ENCODE measurements around the gene SEMA3C. TPM values are rescaled to one million over a fixed set of nuclear protein-coding genes. Genes with fewer than 3 reads are reported as not detected.

Gene SEMA3C
- total and polyA plus RNA-seq, 7 donors, result 8.4 to 298 (median 213) TPM

- H3K27ac ChIP-seq, result peak overlapping the region; percentile 34 to 90 (median 80)
- DNase-seq, result no peak
- H3K9me3 ChIP-seq, result no peaks in the 10 kb centered on the region
- peaks cover 0 to 14% (median 3%) of the 10 kb centered on the region in 4 donors for H3K36me3 ChIP-seq
- TF ChIP-seq CTCF (IDR thresholded peaks at IDR 0.05) (no peak), EP300 (IDR thresholded peaks at IDR 0.05) (no peak), POLR2AphosphoS5 (IDR thresholded peaks at IDR 0.05) (no peak), POLR2A (IDR thresholded peaks at IDR 0.05) (no peak)
- intact Hi-C loops (cut with DNase I), result no loop called here
- no peak overlapping the region for H3K4me3 ChIP-seq
- peaks cover 0 to 74% (median 68%) of the 10 kb centered on the region in 4 donors for H3K4me1 ChIP-seq
- no peaks in the 10 kb centered on the region for H3K27me3 ChIP-seq
These were observed 133.6 kb downstream of the SEMA3C start for GRCh38 chr7:80785276-80785675.

- intact Hi-C loops (cut with DNase I), result loop anchor here (5.0 kb wide), 1 partner anchor 133 kb away; the partner anchor contains the start of gene SEMA3C
- peak overlapping the region; percentile 45 to 90 (median 80) for H3K27ac ChIP-seq
- peaks cover 0 to 76% (median 70%) of the 10 kb centered on the region in 4 donors for H3K4me1 ChIP-seq
- H3K9me3 ChIP-seq, result no peaks in the 10 kb centered on the region
- no peak for DNase-seq
- 78 to 79% methylated on average over 2 of the region's 2 CpGs for WGBS, 2 donors
- H3K4me3 ChIP-seq, result no peak overlapping the region
- TF ChIP-seq POLR2AphosphoS5 (IDR thresholded peaks at IDR 0.05) (no peak), CTCF (IDR thresholded peaks at IDR 0.05) (no peak), POLR2A (IDR thresholded peaks at IDR 0.05) (no peak), EP300 (IDR thresholded peaks at IDR 0.05) (no peak)
- H3K36me3 ChIP-seq, result peaks cover 0 to 11% (median 3%) of the 10 kb centered on the region in 4 donors
- no peaks in the 10 kb centered on the region for H3K27me3 ChIP-seq
These were observed 135.0 kb downstream of the SEMA3C start for GRCh38 chr7:80783678-80784327.

GRCh38 chr7:80783186-80783677 is 135.6 kb downstream of the SEMA3C start:
- TF ChIP-seq EP300 (IDR thresholded peaks at IDR 0.05), result no peak
- TF ChIP-seq CTCF (IDR thresholded peaks at IDR 0.05), result no peak
- TF ChIP-seq POLR2A (IDR thresholded peaks at IDR 0.05), result no peak
- TF ChIP-seq POLR2AphosphoS5 (IDR thresholded peaks at IDR 0.05), result no peak
- no peaks in the 10 kb centered on the region for H3K27me3 ChIP-seq
- peak overlapping the region; percentile 45 to 90 (median 80) for H3K27ac ChIP-seq
- peaks cover 0 to 76% (median 70%) of the 10 kb centered on the region in 4 donors for H3K4me1 ChIP-seq
- H3K4me3 ChIP-seq, result no peak overlapping the region
- WGBS, 2 donors, result 89 to 91% methylated on average over 6 of the region's 6 CpGs
- no peaks in the 10 kb centered on the region for H3K9me3 ChIP-seq
- intact Hi-C loops (cut with DNase I), result loop anchor here (5.0 kb wide), 1 partner anchor 134 kb away; the partner anchor contains the start of gene SEMA3C
- peaks cover 0 to 5% (median under 1%) of the 10 kb centered on the region in 4 donors for H3K36me3 ChIP-seq
- DNase-seq, result no peak

GRCh38 chr7:80781561-80781979 is 137.3 kb downstream of the SEMA3C start:
- no peak for TF ChIP-seq POLR2A (IDR thresholded peaks at IDR 0.05)
- TF ChIP-seq EP300 (IDR thresholded peaks at IDR 0.05), result peak in 3 of 4 donors; percentile 66 to 79 (median 67)
- TF ChIP-seq POLR2AphosphoS5 (IDR thresholded peaks at IDR 0.05), result peak in 3 of 4 donors; percentile 76 to 78 (median 78)
- TF ChIP-seq CTCF (IDR thresholded peaks at IDR 0.05), result peak in 1 of 4 experiments; percentile 26
- Histone ChIP-seq H3K9me3 (no peaks in the 10 kb centered on the region), H3K27me3 (no peaks in the 10 kb centered on the region), H3K4me1 (peaks cover 0 to 86% (median 73%) of the 10 kb centered on the region in 4 donors), H3K36me3 (no peaks in the 10 kb centered on the region), H3K4me3 (no peak overlapping the region), H3K27ac (peak overlapping the region; percentile 69 to 90 (median 80))
- peak; percentile 87 for DNase-seq
- intact Hi-C loops (cut with DNase I), result loop anchor here (5.0 kb wide), 1 partner anchor 136 kb away; the partner anchor contains the start of gene SEMA3C

All from sigmoid colon (tissue), 7 donors.